Stimulated activated CD8-positive, alpha-beta memory T cell treated with anti-CD3 and anti-CD28 coated beads, Interleukin-4, amount 100 ng/mL, for 24 hours (primary cell): ENCODE measurements around the gene MARCKS.

Source experiments
- DNase-seq: peaks from one replicate; pipeline ENCODE4 v3.0.0-alpha.2; 2020; ENCODE audit warnings: low read depth

The MARCKS gene

GRCh38 chr6:113856625-113857555 lies at the start of gene MARCKS:
MARCKS (plus strand) TSS chr6:113857345; CDS start chr6:113857746, 401 bp downstream.
- no peak for DNase-seq

- no peak for DNase-seq
These were observed 47.3 kb upstream of the MARCKS start for GRCh38 chr6:113809826-113810225.

- no peak for DNase-seq
These were observed 44.0 kb upstream of the MARCKS start for GRCh38 chr6:113813142-113813541.

- no peak for DNase-seq
These were observed 38.6 kb upstream of the MARCKS start for GRCh38 chr6:113818578-113818977.

- no peak for DNase-seq
These were observed 37.8 kb upstream of the MARCKS start for GRCh38 chr6:113819169-113819830.

- DNase-seq, result no peak
These were observed 36.4 kb upstream of the MARCKS start for GRCh38 chr6:113820761-113821160.

- no peak for DNase-seq
These were observed 35.7 kb upstream of the MARCKS start for GRCh38 chr6:113821445-113821844.

- DNase-seq, result no peak
These were observed 33.2 kb upstream of the MARCKS start for GRCh38 chr6:113823916-113824315.

GRCh38 chr6:113824411-113824810 lies 32.7 kb upstream of the MARCKS start:
- DNase-seq, result no peak

- DNase-seq, result no peak
These were observed 32.3 kb upstream of the MARCKS start for GRCh38 chr6:113824866-113825265.

- no peak for DNase-seq
These were observed 31.4 kb upstream of the MARCKS start for GRCh38 chr6:113825781-113826180.

- DNase-seq, result no peak
These were observed 28.0 kb upstream of the MARCKS start for GRCh38 chr6:113828984-113829695.

- DNase-seq, result no peak
These were observed 27.5 kb upstream of the MARCKS start for GRCh38 chr6:113829696-113830045.

GRCh38 chr6:113830140-113830539 lies 27.0 kb upstream of the MARCKS start:
- DNase-seq, result no peak

- DNase-seq, result no peak
These were observed 23.6 kb upstream of the MARCKS start for GRCh38 chr6:113833537-113833936.

- DNase-seq, result no peak
These were observed 20.0 kb upstream of the MARCKS start for GRCh38 chr6:113837170-113837569.

- no peak for DNase-seq
These were observed 15.0 kb upstream of the MARCKS start for GRCh38 chr6:113842165-113842564.

- DNase-seq, result no peak
These were observed 13.6 kb upstream of the MARCKS start for GRCh38 chr6:113843500-113844073.

- no peak for DNase-seq
These were observed 10.6 kb upstream of the MARCKS start for GRCh38 chr6:113846577-113846976.

GRCh38 chr6:113847447-113847846 lies 9.7 kb upstream of the MARCKS start:
- DNase-seq, result no peak

- DNase-seq, result no peak
These were observed 8.9 kb upstream of the MARCKS start for GRCh38 chr6:113848280-113848679.

GRCh38 chr6:113848811-113849210 lies 8.3 kb upstream of the MARCKS start:
- no peak for DNase-seq
